Measurements from ENCODE around the gene HOXC6. TPM values are rescaled to one million over a fixed set of nuclear protein-coding genes. Genes with fewer than 3 reads are reported as not detected.

HOXC6 gene
- total RNA-seq, 1 donor from 2014 or later, result 0.32 TPM

DNA sequence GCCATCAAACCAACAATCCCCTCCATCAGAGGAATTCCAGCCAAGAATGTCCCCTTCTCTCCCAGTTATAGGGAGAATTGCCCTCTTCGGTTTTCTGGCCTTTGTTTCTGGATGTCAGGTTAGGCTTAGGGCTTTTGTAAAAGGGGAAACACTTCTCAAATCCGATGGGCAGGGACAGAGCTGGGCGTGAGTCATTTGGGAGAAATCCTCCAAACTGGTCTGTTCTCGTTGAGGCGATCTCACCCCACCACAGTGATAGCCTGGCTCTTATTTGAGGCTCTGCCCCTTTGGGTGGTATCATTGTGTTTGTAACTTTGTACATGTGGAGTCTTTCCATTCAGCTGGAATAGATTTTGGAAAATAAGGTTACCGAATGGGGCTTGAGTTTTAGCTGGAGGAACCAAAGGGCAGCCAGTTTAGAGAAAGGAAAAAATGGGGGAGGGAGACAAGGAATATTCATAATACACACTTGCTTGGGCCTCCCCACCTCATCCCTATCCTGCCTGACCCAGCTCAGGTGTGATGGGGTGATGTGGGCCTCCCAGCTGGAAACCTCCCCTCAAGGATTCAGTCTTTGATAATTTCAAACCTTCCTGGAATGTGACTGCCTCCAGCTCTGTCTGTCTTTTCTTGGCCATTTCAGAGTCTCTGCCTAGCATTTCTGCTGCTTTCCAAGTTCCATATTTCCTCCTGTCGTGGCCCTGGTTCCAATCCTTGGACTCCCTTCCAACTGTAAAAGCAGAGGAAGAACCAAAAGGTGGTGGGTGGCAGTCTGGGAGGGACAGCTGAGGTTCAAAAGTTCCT, 32.9 kb downstream of the HOXC6 start:
- H3K36me3 Mint-ChIP-seq (ENCODE audit: unreplicated experiment), result no peaks in the 10 kb centered on the region
- H3K9me3 Mint-ChIP-seq (ENCODE audit: unreplicated experiment), result peaks cover 2% of the 10 kb centered on the region
- H3K27me3 Mint-ChIP-seq (ENCODE audit: unreplicated experiment), result peaks cover 37% of the 10 kb centered on the region
- H3K27ac Mint-ChIP-seq (ENCODE audit: unreplicated experiment), result no peak overlapping the region
- no peak overlapping the region for H3K4me3 Mint-ChIP-seq (ENCODE audit: unreplicated experiment)
- TF ChIP-seq, protein P1, sequence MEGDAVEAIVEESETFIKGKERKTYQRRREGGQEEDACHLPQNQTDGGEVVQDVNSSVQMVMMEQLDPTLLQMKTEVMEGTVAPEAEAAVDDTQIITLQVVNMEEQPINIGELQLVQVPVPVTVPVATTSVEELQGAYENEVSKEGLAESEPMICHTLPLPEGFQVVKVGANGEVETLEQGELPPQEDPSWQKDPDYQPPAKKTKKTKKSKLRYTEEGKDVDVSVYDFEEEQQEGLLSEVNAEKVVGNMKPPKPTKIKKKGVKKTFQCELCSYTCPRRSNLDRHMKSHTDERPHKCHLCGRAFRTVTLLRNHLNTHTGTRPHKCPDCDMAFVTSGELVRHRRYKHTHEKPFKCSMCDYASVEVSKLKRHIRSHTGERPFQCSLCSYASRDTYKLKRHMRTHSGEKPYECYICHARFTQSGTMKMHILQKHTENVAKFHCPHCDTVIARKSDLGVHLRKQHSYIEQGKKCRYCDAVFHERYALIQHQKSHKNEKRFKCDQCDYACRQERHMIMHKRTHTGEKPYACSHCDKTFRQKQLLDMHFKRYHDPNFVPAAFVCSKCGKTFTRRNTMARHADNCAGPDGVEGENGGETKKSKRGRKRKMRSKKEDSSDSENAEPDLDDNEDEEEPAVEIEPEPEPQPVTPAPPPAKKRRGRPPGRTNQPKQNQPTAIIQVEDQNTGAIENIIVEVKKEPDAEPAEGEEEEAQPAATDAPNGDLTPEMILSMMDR (IDR thresholded peaks at IDR 0.05; ENCODE audit: partially characterized antibody, unreplicated experiment), result no peak
- no peak for DNase-seq
- H3K4me1 Mint-ChIP-seq (ENCODE audit: low read depth, unreplicated experiment), result no peaks in the 10 kb centered on the region

DNA sequence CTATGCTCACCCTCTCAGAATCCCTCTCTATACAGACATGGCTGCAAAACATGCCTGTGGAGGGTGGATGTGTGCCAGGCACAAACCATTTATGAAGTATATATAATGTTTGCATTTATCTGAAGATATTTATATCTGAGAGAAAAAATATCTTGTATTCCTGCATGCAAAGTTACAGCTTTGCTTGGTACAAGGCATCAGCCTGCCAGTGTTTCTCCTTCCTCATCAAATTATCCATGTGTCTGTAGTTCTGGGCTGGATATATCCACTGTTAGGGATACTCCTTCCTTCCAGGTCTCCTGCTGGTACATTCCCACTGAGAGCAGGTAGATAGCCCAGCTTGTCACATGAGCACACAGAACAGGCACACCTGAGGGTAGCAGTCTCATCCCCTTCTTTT, 37.4 kb downstream of the HOXC6 start:
- Mint-ChIP-seq H3K36me3 (ENCODE audit: unreplicated experiment) (no peaks in the 10 kb centered on the region), H3K9me3 (ENCODE audit: unreplicated experiment) (peaks cover 2% of the 10 kb centered on the region), H3K4me1 (ENCODE audit: low read depth, unreplicated experiment) (no peaks in the 10 kb centered on the region), H3K27ac (ENCODE audit: unreplicated experiment) (no peak overlapping the region), H3K4me3 (ENCODE audit: unreplicated experiment) (no peak overlapping the region), H3K27me3 (ENCODE audit: unreplicated experiment) (peaks cover 18% of the 10 kb centered on the region)
- TF ChIP-seq, protein P1 (IDR thresholded peaks at IDR 0.05; ENCODE audit: partially characterized antibody, unreplicated experiment), result no peak
- no peak for DNase-seq

DNA sequence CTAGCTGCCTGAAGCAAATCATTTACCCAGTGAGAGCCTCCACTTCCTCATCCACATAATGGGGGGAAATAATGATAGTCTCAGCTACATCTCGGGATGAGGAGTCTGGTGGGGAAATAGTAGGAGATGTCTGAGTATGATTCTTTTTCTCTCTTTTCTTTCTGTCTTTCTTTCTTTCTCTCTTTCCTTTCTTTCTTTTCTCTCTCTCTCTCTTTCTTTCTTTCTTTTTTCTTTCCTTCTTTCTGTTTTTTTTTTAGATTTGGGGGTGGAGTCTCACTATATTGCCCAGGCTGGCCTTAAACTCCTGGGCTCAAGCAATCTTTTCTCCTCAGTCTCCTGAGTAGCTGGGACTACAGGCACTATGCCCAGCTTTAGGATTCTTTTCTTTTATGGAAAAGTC, 38.2 kb downstream of the HOXC6 start:
- Mint-ChIP-seq H3K4me3 (ENCODE audit: unreplicated experiment) (no peak overlapping the region), H3K9me3 (ENCODE audit: unreplicated experiment) (peaks cover 2% of the 10 kb centered on the region), H3K27ac (ENCODE audit: unreplicated experiment) (no peak overlapping the region), H3K27me3 (ENCODE audit: unreplicated experiment) (peaks cover 22% of the 10 kb centered on the region), H3K36me3 (ENCODE audit: unreplicated experiment) (no peaks in the 10 kb centered on the region), H3K4me1 (ENCODE audit: low read depth, unreplicated experiment) (peaks cover 2% of the 10 kb centered on the region)
- TF ChIP-seq, protein P1 (IDR thresholded peaks at IDR 0.05; ENCODE audit: partially characterized antibody, unreplicated experiment), result no peak
- no peak for DNase-seq

DNA sequence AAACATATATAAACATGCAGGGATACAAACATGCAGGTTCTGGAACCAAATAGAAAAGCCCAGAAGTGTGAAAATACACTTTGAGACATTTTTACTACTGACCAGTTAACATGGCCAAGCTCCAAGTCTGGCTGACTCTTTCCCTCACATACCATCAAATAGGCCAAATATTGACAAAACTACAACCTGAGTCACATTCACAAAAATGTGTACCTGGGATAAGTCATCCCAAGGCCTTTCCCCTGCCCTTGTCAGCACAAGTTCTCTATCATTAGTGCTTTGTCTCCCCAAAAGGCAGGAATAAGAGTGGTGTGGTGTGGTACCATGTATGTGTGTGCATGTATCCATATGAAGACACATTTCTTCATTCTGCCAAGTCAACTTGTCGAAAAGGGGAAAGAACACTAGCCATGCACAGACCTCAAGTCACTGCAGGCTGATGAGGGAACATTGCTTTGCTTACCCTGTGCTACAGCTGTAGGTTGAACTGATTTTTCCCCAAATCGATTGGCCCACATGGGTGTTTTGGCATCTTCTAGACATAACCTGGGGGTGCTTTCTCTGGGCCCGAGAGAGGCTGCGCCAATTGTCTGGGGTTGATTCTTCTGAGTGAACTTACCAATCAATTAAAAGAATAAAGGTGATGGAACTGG, 40.3 kb downstream of the HOXC6 start:
- Mint-ChIP-seq H3K4me3 (ENCODE audit: unreplicated experiment) (no peak overlapping the region), H3K27me3 (ENCODE audit: unreplicated experiment) (peaks cover 14% of the 10 kb centered on the region), H3K4me1 (ENCODE audit: low read depth, unreplicated experiment) (peaks cover 4% of the 10 kb centered on the region), H3K36me3 (ENCODE audit: unreplicated experiment) (no peaks in the 10 kb centered on the region), H3K27ac (ENCODE audit: unreplicated experiment) (no peak overlapping the region), H3K9me3 (ENCODE audit: unreplicated experiment) (peaks cover 2% of the 10 kb centered on the region)
- DNase-seq, result no peak
- TF ChIP-seq, protein P1 (IDR thresholded peaks at IDR 0.05; ENCODE audit: partially characterized antibody, unreplicated experiment), result no peak

DNA sequence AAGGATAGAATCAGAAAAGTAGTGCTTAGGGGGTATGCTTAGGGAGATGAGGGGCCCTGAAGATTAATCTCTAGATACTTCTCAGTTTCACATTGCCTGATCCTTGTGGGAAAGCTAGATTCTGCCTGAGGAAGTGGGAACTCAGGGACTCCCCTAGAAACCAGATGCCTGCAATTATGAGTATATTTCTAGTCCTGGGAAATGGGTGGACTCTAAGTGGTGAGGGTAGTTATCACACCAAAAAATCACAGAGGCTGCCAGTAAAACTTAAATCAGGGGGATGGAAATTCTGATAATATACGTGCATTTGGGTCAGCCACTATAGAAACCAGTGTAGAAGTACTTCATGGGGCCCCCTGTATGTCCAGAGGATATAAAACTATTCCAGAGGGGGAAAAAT, 43.7 kb downstream of the HOXC6 start:
- Mint-ChIP-seq H3K27ac (ENCODE audit: unreplicated experiment) (no peak overlapping the region), H3K4me3 (ENCODE audit: unreplicated experiment) (no peak overlapping the region), H3K9me3 (ENCODE audit: unreplicated experiment) (peaks cover 2% of the 10 kb centered on the region), H3K36me3 (ENCODE audit: unreplicated experiment) (no peaks in the 10 kb centered on the region), H3K4me1 (ENCODE audit: low read depth, unreplicated experiment) (peaks cover 4% of the 10 kb centered on the region), H3K27me3 (ENCODE audit: unreplicated experiment) (peaks cover 14% of the 10 kb centered on the region)
- no peak for DNase-seq
- TF ChIP-seq, protein P1 (IDR thresholded peaks at IDR 0.05; ENCODE audit: partially characterized antibody, unreplicated experiment), result no peak
